Measurements from ENCODE around the gene GRM8. TPM values are rescaled to one million over a fixed set of nuclear protein-coding genes. Genes with fewer than 3 reads are reported as not detected.

Gene GRM8
- total RNA-seq, 1 donor from 2014 or later, result not detected

GRCh38 chr7:126524967-126525366, 727.8 kb downstream of the GRM8 start:
- no peak for TF ChIP-seq CTCF (conservative IDR thresholded peaks at IDR 0.05; ENCODE audit: low read depth, low read length)
- DNase-seq (ENCODE audit: low read depth), result no peak
- no peak overlapping the region for H3K4me3 ChIP-seq (ENCODE audit: low read depth, low read length)

- DNase-seq (ENCODE audit: low read depth), result no peak
- TF ChIP-seq CTCF (conservative IDR thresholded peaks at IDR 0.05; ENCODE audit: low read depth, low read length), result no peak
- no peak overlapping the region for H3K4me3 ChIP-seq (ENCODE audit: low read depth, low read length)
Observed at GRCh38 chr7:126511046-126511445, 741.7 kb downstream of the GRM8 start.

GRCh38 chr7:126501617-126502016, 751.1 kb downstream of the GRM8 start:
- DNase-seq (ENCODE audit: low read depth), result no peak
- H3K4me3 ChIP-seq (ENCODE audit: low read depth, low read length), result no peak overlapping the region
- TF ChIP-seq CTCF (conservative IDR thresholded peaks at IDR 0.05; ENCODE audit: low read depth, low read length), result no peak

- no peak for TF ChIP-seq CTCF (conservative IDR thresholded peaks at IDR 0.05; ENCODE audit: low read depth, low read length)
- no peak overlapping the region for H3K4me3 ChIP-seq (ENCODE audit: low read depth, low read length)
- DNase-seq (ENCODE audit: low read depth), result no peak
Observed at GRCh38 chr7:126499481-126499880, 753.3 kb downstream of the GRM8 start.

- H3K4me3 ChIP-seq (ENCODE audit: low read depth, low read length), result no peak overlapping the region
- DNase-seq (ENCODE audit: low read depth), result no peak
- no peak for TF ChIP-seq CTCF (conservative IDR thresholded peaks at IDR 0.05; ENCODE audit: low read depth, low read length)
Observed at GRCh38 chr7:126495733-126496132, 757.0 kb downstream of the GRM8 start.

- no peak for DNase-seq (ENCODE audit: low read depth)
- no peak for TF ChIP-seq CTCF (conservative IDR thresholded peaks at IDR 0.05; ENCODE audit: low read depth, low read length)
- no peak overlapping the region for H3K4me3 ChIP-seq (ENCODE audit: low read depth, low read length)
Observed at GRCh38 chr7:126495001-126495400, 757.7 kb downstream of the GRM8 start.

- TF ChIP-seq CTCF (conservative IDR thresholded peaks at IDR 0.05; ENCODE audit: low read depth, low read length), result no peak
- H3K4me3 ChIP-seq (ENCODE audit: low read depth, low read length), result no peak overlapping the region
- no peak for DNase-seq (ENCODE audit: low read depth)
Observed at GRCh38 chr7:126493801-126494200, 758.9 kb downstream of the GRM8 start.
